HepG2 (cell line): ENCODE measurements around the gene GCDH. TPM values are rescaled to one million over a fixed set of nuclear protein-coding genes. Genes with fewer than 3 reads are reported as not detected.

Experiments
- CBX1 ChIP-seq: IDR thresholded peaks from one replicate; pipeline ENCODE4 v1.6.1; 2016; ENCODE audit warnings: antibody characterized with exemption, low read depth
- ELF3 ChIP-seq: IDR thresholded peaks from 2 replicates; pipeline ENCODE4 v1.6.1; 2016; ENCODE audit warnings: missing genetic modification reagents, missing compliant biosample characterization
- HCFC1 ChIP-seq: fragments of 150-350 bp; IDR thresholded peaks from 2 replicates; pipeline ENCODE4 v1.6.1; 2014; ENCODE audit warnings: low read depth, low read length
- IKZF5 ChIP-seq: IDR thresholded peaks from 2 replicates; pipeline ENCODE4 v1.6.1; 2018; ENCODE audit warnings: missing genetic modification reagents, mild to moderate bottlenecking, missing compliant biosample characterization
- MLX ChIP-seq: IDR thresholded peaks from 2 replicates; pipeline ENCODE4 v1.6.1; 2016
- NBN ChIP-seq: fragments of 450-650 bp; conservative IDR thresholded peaks from 2 replicates; pipeline ENCODE4 v1.6.1; 2017
- PCBP2 ChIP-seq: fragments of 200-400 bp; formaldehyde crosslinking; optimal IDR thresholded peaks from 2 replicates; pipeline ENCODE3; 2018; ENCODE audit warnings: low read length, low read depth; ENCODE audit not compliant: poor library complexity, severe bottlenecking
- PITX1 ChIP-seq: sonication (generic); formaldehyde crosslinking; IDR thresholded peaks from 2 replicates; pipeline ENCODE4 v1.5.1; 2020; ENCODE audit warnings: mild to moderate bottlenecking, missing genetic modification reagents
- POGZ ChIP-seq: sonication (generic); formaldehyde crosslinking; IDR thresholded peaks from 2 replicates; pipeline ENCODE4 v1.4.0; 2020; ENCODE audit warnings: mild to moderate bottlenecking, missing genetic modification reagents
- REPIN1 ChIP-seq: sonication (generic); formaldehyde crosslinking; IDR thresholded peaks from 2 replicates; pipeline ENCODE4 v1.8.0; 2022; ENCODE audit warnings: missing genetic modification reagents, low read depth, mild to moderate bottlenecking, borderline replicate concordance
- STAT5B ChIP-seq: sonication (generic); formaldehyde crosslinking; IDR thresholded peaks from 2 replicates; pipeline ENCODE4 v1.4.0; 2020; ENCODE audit warnings: missing genetic modification reagents
- TCF12 ChIP-seq, 2 experiments: fragments of 450-650 bp in 1 of 2; sonication (generic) in 1 of 2; formaldehyde crosslinking in 1 of 2; IDR thresholded peaks; 2 replicates each; pipeline versions ENCODE4 v1.6.1 to v1.8.0; 2017 to 2022; ENCODE audit warnings: antibody characterized with exemption in 1 of 2, mild to moderate bottlenecking in 1 of 2, missing genetic modification reagents in 1 of 2, moderate library complexity in 1 of 2
- TFDP1 ChIP-seq: IDR thresholded peaks from 2 replicates; pipeline ENCODE4 v1.6.1; 2016; ENCODE audit warnings: missing compliant biosample characterization, missing genetic modification reagents, borderline replicate concordance
- ZBTB8A ChIP-seq: sonication (generic); formaldehyde crosslinking; IDR thresholded peaks from 2 replicates; pipeline ENCODE4 v1.4.0; 2020; ENCODE audit warnings: mild to moderate bottlenecking, low read depth, missing genetic modification reagents, borderline replicate concordance
- ZNF235 ChIP-seq: sonication (generic); formaldehyde crosslinking; IDR thresholded peaks from 2 replicates; pipeline ENCODE4 v1.8.1; 2023; ENCODE audit warnings: mild to moderate bottlenecking, missing genetic modification reagents, borderline replicate concordance
- ZNF253 ChIP-seq: sonication (generic); formaldehyde crosslinking; IDR thresholded peaks from 2 replicates; pipeline ENCODE4 v1.8.0; 2022; ENCODE audit warnings: mild to moderate bottlenecking, missing genetic modification reagents, borderline replicate concordance
- ZNF30 ChIP-seq: sonication (generic); formaldehyde crosslinking; IDR thresholded peaks from 2 replicates; pipeline ENCODE4 v1.5.0; 2020; ENCODE audit warnings: mild to moderate bottlenecking, missing genetic modification reagents
- polyA plus RNA-seq, 8 experiments: library from polyadenylated mRNA; depleted of rRNA in 3 of 8; stranded (reverse) in 7 of 8; unstranded in 1 of 8; fragments of >200 nt; fragmentation: Illumina TruSeq in 4 of 8; extraction: Trizol in 4 of 8; gene quantifications; 2 replicates each; pipeline versions ENCODE4 v1.2.1 to v1.2.3, GENCODE V29; 2011 to 2016; ENCODE audit warnings: low read depth in 4 of 8, missing spikeins in 1 of 8, mixed read lengths in 1 of 8; ENCODE audit not compliant: insufficient read depth in 1 of 8
- total RNA-seq, 5 experiments: library from RNA; depleted of rRNA; stranded (reverse); fragments of >200 nt; fragmentation: Illumina TruSeq; extraction: Trizol; gene quantifications; 2 replicates each; pipeline ENCODE4 v1.2.3, GENCODE V29; 2016; ENCODE audit warnings: low read depth in 1 of 5
- TF ChIP-seq, protein P1 (sequence below): sonication (generic); formaldehyde crosslinking; IDR thresholded peaks from 2 replicates; pipeline ENCODE4 v1.5.0; 2020; ENCODE audit warnings: missing genetic modification reagents
- TF ChIP-seq, protein P2 (sequence below): sonication (generic); formaldehyde crosslinking; IDR thresholded peaks from 2 replicates; pipeline ENCODE4 v1.4.0; 2020; ENCODE audit warnings: missing genetic modification reagents

Gene GCDH
- total and polyA plus RNA-seq, 2 of the 13 experiments (the other 11 are each of a cell fraction or from before 2014, with no cell fraction given): 15.1 to 38.0 TPM

DNA sequence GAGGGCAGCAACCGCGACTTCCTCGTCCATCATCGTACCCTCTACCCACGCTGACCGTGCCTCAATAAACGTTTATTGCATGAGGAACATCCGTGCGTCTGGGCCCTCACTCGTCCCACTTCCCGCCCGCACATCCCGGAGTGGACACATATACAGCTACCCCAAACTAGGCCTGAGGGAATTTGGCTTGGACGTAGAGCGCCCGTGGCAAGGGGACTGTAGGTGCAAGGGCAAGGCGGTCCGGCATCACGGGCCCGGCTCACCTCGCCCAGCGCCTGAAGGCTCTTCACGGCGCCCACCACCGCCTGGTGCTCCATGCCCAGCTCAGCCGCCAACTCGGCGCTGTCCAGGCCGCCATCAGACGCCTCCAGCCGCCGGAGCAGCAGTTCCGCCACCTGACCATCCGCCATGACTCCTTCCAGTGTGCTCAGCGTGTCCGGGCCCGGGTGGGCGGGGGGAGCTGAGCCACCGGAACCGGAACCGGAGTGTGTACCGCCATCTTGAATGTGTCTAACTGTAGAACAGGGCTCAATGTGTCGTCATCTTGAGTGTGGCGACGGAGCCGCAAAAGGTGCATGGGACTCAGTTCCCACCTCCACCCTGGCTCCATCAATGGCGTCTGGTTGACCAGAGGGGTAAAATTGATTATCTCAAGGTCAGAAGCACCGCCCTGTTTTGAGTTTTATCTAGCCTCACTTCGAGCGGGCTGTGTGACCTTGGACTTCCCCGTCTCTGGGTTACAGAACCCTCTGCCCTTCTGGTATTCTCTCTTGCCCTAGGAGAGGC, 42.5 kb downstream of the GCDH start, which contains the start of gene FARSA (continued):
- TF ChIP-seq PCBP2: no peak
- 0 out of 2 replicates have a peak, but pooled peaks have one; percentile 77 for TF ChIP-seq ZNF253 (CRISPR knock-in tag)
- TF ChIP-seq CBX1: no peak
- no peak for TF ChIP-seq NBN
- TF ChIP-seq ZNF235: peak; percentile 22; the same call in 1 of the 2 replicates
- TF ChIP-seq IKZF5 (CRISPR knock-in tag): peak; percentile 42; the same call in 1 of the 2 replicates
- TF ChIP-seq ZBTB8A: no peak
- no peak for TF ChIP-seq MLX (CRISPR knock-in tag)
- TF ChIP-seq, protein P1, sequence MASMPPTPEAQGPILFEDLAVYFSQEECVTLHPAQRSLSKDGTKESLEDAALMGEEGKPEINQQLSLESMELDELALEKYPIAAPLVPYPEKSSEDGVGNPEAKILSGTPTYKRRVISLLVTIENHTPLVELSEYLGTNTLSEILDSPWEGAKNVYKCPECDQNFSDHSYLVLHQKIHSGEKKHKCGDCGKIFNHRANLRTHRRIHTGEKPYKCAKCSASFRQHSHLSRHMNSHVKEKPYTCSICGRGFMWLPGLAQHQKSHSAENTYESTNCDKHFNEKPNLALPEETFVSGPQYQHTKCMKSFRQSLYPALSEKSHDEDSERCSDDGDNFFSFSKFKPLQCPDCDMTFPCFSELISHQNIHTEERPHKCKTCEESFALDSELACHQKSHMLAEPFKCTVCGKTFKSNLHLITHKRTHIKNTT: no peak
- TF ChIP-seq REPIN1: peak; percentile 68
- TF ChIP-seq PITX1 (CRISPR knock-in tag): no peak; the same call in 1 of the 2 replicates
- TF ChIP-seq TCF12 (IDR thresholded peaks at IDR 0.05): no peak
- TF ChIP-seq TCF12 (CRISPR knock-in tag; IDR thresholded peaks at IDR 0.05): peak; percentile 76
- TF ChIP-seq POGZ (CRISPR knock-in tag): peak; percentile 66
- peak; percentile 73 for TF ChIP-seq ELF3 (CRISPR knock-in tag)
- peak; percentile 93 for TF ChIP-seq HCFC1
- no peak for TF ChIP-seq TFDP1 (CRISPR knock-in tag)
- 0 out of 2 replicates have a peak, but pooled peaks have one; percentile 23 for TF ChIP-seq STAT5B (CRISPR knock-in tag)
- TF ChIP-seq, protein P2, sequence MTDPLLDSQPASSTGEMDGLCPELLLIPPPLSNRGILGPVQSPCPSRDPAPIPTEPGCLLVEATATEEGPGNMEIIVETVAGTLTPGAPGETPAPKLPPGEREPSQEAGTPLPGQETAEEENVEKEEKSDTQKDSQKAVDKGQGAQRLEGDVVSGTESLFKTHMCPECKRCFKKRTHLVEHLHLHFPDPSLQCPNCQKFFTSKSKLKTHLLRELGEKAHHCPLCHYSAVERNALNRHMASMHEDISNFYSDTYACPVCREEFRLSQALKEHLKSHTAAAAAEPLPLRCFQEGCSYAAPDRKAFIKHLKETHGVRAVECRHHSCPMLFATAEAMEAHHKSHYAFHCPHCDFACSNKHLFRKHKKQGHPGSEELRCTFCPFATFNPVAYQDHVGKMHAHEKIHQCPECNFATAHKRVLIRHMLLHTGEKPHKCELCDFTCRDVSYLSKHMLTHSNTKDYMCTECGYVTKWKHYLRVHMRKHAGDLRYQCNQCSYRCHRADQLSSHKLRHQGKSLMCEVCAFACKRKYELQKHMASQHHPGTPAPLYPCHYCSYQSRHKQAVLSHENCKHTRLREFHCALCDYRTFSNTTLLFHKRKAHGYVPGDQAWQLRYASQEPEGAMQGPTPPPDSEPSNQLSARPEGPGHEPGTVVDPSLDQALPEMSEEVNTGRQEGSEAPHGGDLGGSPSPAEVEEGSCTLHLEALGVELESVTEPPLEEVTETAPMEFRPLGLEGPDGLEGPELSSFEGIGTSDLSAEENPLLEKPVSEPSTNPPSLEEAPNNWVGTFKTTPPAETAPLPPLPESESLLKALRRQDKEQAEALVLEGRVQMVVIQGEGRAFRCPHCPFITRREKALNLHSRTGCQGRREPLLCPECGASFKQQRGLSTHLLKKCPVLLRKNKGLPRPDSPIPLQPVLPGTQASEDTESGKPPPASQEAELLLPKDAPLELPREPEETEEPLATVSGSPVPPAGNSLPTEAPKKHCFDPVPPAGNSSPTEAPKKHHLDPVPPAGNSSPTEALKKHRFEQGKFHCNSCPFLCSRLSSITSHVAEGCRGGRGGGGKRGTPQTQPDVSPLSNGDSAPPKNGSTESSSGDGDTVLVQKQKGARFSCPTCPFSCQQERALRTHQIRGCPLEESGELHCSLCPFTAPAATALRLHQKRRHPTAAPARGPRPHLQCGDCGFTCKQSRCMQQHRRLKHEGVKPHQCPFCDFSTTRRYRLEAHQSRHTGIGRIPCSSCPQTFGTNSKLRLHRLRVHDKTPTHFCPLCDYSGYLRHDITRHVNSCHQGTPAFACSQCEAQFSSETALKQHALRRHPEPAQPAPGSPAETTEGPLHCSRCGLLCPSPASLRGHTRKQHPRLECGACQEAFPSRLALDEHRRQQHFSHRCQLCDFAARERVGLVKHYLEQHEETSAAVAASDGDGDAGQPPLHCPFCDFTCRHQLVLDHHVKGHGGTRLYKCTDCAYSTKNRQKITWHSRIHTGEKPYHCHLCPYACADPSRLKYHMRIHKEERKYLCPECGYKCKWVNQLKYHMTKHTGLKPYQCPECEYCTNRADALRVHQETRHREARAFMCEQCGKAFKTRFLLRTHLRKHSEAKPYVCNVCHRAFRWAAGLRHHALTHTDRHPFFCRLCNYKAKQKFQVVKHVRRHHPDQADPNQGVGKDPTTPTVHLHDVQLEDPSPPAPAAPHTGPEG (CRISPR knock-in tag): no peak
- no peak for TF ChIP-seq ZNF30
